HG02840 (cell line): Measurements from ENCODE around the gene UBQLNL.

Experiments
- ATAC-seq: cut with Tn5 transposase; IDR thresholded peaks from one replicate; pipeline ENCODE4 v1.9.1; 2021; ENCODE audit warnings: mild to moderate bottlenecking, moderate library complexity, moderate number of reproducible peaks; ENCODE audit not compliant: unreplicated experiment, low FRiP score

UBQLNL gene

DNA sequence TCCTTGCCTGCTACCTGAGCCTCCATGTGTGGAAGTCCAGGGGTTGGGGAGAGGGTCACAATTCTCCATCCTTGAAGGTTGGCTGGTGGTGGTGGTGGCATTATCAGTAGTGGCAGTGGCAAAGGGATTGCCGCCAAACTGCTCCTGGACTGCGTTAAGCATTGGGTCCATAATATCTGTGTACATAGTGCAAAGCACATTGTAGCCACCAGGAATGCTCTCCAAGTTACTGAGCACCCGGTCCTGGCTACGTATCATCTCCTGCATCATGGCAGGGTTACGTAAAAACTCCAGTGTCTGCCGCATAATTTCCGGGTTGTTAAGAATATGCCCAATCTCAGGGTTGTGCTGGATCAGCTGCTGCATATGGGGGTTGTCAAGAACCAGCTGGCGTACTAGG, 7.9 kb downstream of the UBQLNL start:
- no peak for ATAC-seq

GRCh38 chr11:5507933-5508305, 8.6 kb downstream of the UBQLNL start:
- ATAC-seq = no peak

DNA sequence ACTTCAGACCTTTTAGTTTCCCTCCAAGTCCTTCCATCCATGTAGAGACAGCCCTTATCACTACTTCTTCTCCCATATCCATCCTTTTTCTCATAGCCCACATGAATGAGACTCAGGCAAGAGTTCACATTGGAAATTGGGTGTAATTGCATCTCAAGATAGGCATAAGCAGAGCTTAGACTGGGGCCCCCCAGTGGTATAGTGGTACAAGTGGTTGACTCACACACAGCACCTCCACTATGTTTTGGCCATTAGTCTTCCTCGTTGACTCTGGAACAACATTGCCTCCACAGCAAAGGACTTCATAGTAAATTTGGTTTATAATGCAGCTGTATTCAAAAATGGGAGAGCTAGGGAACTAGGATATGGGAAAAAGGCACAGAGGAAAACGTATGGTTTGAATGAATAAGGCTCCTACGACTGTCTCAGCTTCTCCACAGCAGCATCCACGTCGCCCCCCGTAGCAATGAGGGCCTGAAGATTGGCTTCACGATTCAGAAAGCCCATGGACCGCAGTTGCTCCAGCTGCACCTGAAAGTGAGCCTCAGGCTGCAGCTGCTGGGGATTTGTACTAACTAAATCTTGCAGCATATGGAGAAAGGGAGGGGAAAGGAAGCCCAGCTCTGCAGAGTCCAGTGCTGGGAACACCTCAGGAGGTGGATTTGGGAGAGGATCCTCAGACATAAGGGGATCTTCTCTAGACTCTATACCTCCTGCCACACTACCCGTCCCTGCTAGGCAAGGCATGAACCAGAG, 9.1 kb downstream of the UBQLNL start:
- no peak for ATAC-seq

- no peak for ATAC-seq
Measured at GRCh38 chr11:5505363-5506048, 11.0 kb downstream of the UBQLNL start.

DNA sequence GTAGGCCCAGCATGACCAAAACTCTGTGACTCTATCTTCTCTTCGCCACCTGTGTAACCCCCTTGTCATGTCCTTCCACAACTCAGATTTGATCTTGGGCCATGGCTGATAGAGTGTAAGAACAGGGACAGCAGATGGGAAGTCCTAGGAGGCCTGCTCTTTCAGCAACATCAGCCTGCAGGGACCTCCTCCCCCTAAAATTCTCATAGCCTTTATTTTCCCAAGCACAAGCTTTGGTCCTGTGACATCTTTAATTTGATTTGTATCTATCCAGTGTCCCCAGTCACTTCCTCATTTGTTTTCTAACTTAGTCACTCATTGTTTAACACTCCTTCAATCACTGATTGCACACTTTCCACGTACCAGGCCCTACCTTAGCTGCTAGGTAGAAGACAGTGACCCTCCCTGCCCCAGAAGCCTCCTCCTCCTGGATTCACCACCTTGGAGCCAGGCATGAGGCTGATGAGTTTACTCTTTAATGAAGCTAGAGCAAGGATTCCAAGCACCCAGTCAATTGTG, 12.0 kb downstream of the UBQLNL start:
- no peak for ATAC-seq

DNA sequence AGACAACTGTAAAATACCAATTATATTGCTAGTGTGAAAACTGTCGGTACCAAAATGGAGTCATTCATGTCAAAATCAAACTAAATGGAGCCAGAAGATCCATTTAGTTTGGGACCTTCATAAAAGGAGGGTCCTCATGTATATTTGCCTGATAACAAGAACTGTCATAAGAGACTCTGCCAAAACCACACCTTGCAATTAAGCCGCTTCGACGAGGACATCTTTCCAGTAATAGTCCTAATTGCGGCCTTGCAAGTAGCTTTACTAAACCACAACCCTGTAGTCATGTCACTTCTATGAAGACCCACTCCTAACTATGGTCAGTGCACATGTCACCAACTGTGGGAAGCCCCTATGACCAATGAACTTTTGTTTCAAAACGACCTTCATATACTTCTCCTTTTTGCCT, 16.1 kb downstream of the UBQLNL start:
- ATAC-seq = no peak

DNA sequence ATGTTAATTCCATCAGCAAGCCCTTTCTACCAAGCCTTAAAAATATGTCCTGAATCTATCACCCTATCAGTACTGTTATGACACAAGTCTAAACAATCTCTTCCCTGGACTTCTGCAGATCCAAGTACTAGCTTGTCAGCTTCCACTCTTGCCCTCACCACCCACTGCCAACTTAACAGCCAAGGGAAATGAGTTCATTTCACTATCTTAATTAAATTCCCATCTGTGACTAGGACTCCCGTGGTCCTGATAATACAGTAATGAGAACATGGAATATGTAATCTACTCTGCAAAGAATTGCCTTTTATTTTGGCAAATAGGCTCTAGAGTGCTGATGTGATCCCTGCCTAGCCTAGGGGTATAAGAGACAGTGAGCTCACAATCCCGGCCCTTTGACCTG, 16.8 kb downstream of the UBQLNL start:
- ATAC-seq = no peak

DNA sequence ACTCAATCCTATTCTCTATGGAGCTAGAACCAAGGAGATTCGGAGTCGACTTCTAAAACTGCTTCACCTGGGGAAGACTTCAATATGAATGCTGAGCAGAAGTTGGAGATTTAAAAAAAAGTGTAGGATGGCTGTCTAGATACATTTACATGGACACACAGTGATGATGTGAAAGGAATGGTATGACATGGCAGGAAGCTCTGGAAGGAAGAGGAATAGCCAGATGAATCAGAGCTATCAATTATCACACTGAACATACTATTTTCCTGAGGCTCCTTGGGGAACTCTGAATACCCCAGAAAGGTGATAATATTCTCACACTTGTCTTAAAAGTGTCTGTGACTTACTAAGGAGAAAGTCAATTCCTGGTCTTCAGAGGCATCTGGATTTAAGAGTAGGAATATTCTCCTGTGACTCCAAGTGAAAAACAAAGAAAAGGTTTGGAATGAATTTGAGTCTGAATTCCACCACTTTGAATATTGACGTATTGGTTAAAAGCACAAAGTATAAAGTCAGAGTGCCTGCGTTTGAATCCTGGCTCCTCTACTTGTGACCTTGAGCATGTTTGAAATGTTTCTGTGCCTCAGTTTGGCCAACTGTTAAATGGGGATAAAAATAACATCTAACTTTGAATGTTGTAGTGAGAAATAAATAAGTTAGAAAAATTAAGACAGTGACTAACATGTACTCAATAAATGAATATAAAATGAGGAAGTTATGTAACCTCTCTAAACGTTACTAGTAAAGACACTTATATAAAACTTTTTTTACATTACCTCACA, 26.7 kb downstream of the UBQLNL start:
- ATAC-seq = no peak

DNA sequence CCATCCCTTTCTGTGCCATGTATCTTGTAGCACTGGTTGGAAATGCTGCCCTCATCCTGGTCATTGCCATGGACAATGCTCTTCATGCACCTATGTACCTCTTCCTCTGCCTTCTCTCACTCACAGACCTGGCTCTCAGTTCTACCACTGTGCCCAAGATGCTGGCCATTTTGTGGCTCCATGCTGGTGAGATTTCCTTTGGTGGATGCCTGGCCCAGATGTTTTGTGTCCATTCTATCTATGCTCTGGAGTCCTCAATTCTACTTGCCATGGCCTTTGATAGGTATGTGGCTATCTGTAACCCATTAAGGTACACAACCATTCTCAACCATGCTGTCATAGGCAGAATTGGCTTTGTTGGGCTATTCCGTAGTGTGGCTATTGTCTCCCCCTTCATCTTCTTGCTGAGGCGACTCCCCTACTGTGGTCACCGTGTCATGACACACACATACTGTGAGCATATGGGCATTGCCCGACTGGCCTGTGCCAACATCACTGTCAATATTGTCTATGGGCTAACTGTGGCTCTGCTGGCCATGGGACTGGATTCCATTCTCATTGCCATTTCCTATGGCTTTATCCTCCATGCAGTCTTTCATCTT, 27.6 kb downstream of the UBQLNL start:
- ATAC-seq = no peak

DNA sequence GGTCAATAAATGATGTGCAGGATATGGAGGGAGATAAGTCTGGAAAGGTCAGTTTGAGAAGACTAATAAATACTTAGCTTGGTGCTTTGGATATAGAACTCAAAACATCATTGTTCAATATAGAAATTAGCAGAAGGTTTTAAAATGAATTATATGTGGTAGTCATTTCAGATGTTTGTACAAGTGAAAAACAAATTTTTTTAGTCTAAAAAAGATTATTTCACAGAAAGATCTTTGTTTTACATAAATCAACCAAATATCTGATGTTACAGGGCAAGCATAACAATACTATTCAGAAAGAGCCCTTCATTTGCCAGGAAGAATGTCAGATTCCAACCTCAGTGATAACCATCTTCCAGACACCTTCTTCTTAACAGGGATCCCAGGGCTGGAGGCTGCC, 28.1 kb downstream of the UBQLNL start, which contains the start of gene OR52D1:
Gene OR52D1, plus strand, starts transcription at position 301 of the 400 bp plus-strand sequence. Its CDS starts 22 bp downstream, at position 323.
- ATAC-seq = no peak

GRCh38 chr11:5486421-5486820, 30.1 kb downstream of the UBQLNL start:
- no peak for ATAC-seq

DNA sequence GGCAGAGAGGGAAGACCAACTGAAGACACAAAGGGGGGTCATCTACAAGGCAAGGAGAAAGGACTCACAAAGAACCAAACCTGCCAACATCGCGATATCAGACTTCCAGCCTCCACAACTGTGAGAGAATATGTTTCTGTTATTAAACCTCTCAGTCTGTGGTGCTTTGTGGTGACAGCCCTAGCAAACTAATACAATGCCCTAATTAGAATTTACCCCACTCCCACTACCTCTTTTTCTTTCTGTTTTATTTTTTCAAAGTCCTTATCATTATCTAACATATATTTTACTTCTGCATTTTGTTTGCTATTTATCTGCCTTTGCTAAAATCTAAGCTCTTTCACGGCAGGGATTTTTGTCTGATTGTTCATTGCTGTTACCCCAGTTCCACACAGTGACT, 30.5 kb downstream of the UBQLNL start:
- no peak for ATAC-seq

DNA sequence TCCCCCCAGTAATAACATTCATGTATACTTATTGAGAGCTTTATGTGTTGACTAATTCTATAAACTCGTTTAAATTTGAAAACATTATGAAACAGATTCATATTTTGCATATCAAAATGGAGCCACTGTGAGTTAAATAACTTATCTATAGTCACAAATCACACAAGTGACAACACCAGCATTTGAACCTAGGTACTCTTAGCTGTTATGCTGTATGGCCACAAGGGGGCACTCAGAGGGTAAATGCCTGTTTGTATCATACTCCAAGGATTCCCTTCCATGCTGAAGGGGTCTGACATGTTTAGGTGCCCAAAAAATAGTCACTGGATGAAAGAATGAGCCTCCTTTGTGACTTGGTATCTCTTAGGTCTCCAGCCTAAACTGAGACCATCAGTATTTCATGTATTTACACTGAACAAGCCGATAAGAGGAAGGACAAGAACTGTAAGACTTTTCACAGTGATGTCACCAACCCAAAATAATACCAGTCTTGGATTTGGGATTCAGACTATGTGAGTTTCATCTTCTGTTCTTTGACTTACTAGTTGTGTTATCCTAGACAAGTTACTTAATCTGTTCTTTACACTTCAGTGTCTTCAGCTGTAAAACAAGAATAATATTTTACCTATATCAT, 40.2 kb downstream of the UBQLNL start:
- no peak for ATAC-seq

GRCh38 chr11:5473921-5474320, 42.6 kb downstream of the UBQLNL start:
- ATAC-seq = no peak

- no peak for ATAC-seq
Measured at GRCh38 chr11:5467527-5467926, 49.0 kb downstream of the UBQLNL start.
